ENCODE data around the gene CCN2. TPM values are rescaled to one million over a fixed set of nuclear protein-coding genes. Genes with fewer than 3 reads are reported as not detected.

CCN2 gene
- total RNA-seq, 2 donors from 2014 or later = 19.4 to 115 TPM

Other genes with a start within 250 kb of the CCN2 start
- not detected for gene OR2A4, start 250.0 kb downstream of the CCN2 start, total RNA-seq
- gene CTAGE9, start 240.4 kb downstream of the CCN2 start, total RNA-seq = not detected
- gene ENPP1, start 143.4 kb downstream of the CCN2 start, total RNA-seq = 10 to 100 TPM in 1 of 2 donors, 1 to 10 TPM in 1; 5.9 to 12.6 TPM